Measurements from ENCODE around the gene TTC16.
"Not testable (repeated sequence)": the region's sequence is repeated elsewhere in the genome, so short reads cannot be mapped to it uniquely, and the experiment has no call there.

Gene TTC16

DNA sequence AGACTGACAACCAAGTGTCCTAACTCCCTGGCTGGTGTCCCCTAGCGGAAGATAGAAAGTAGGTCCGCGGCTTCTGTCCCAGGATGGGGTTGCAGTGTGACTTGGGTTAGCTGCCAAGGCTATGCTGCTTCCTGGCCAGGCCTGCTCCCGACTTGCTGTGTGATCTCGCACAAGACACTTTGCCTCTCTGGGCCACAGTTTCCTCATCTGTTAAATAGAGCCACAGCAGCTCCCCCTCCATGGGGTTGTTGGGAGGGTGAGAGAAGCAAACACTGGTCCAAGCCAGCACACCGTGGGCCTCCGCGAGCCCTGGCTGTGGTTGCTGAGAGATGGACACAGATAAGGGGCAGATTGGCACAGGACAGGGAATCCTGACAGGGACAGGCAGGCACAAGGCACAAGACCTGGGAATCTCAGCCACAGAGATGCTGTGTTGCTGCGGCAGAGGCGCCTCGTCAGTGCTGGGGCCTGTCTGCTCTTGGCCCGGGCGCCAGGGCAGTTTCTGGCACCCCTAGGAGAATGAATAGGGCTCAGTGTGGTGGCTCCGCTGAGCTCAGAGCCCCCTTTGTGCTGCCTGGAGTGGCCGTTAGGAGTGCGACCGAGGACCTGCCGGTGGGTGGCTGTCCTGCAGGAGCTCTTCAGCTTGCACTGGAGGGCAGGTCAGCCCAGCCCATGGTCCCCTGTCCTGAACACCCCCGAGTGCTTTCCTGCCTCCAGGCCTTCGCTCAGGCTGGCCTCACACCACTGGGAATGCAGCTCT, 64.4 kb downstream of the TTC16 start:
- in situ Hi-C loops (cut with MboI; ENCODE audit: low sequenced_read_pairs, unreplicated experiment): no loop called here
- no peak for DNase-seq (ENCODE audit: low spot score)

DNA sequence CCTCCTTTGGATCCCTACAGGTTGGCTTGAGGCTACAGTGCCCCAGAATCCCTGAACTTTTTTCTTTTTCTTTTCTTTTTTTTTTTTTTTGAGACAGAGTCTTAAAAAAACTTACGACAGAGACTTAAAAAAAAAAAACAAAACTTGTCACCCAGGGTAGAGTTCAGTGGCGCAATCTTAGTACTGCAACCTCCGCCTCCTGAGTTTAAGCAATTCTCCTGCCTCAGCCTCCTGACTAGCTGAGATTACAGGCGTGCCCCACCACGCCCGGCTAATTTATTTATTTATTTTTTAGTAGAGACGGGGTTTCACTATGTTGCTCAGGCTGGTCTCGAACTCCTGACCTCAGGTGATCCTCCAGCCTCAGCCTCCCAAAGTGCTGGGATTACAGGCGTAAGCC, 65.0 kb downstream of the TTC16 start:
- DNase-seq (ENCODE audit: low spot score); in situ Hi-C loops (cut with MboI; ENCODE audit: low sequenced_read_pairs, unreplicated experiment): not testable (repeated sequence)

More for the DNA sequence above, 64.4 kb downstream of the TTC16 start:
- no peak for TF ChIP-seq CTCF (IDR thresholded peaks at IDR 0.05; ENCODE audit: borderline replicate concordance, control extremely low read depth, extremely low read depth, insufficient read depth, missing control alignments)
